NT2/D1 (cell line): ENCODE data around the gene DHX32.
"Not testable (repeated sequence)": the region's sequence is repeated elsewhere in the genome, so short reads cannot be mapped to it uniquely, and the experiment has no call there.

Experiments
- DNase-seq: peaks from one replicate; pipeline ENCODE4 v3.0.0-alpha.2; 2011; ENCODE audit warnings: low read depth, low spot score
- H3K27me3 ChIP-seq: 2 replicates; pipeline ENCODE4 v1.6.0; 2011; ENCODE audit warnings: mild to moderate bottlenecking; ENCODE audit not compliant: insufficient read length, insufficient read depth
- H3K36me3 ChIP-seq: 2 replicates; pipeline ENCODE4 v1.6.1; 2011; ENCODE audit warnings: mild to moderate bottlenecking, low read length, mixed read lengths; ENCODE audit not compliant: insufficient read depth, insufficient read length
- H3K4me1 ChIP-seq: 2 replicates; pipeline ENCODE4 v1.5.1; 2011; ENCODE audit not compliant: insufficient read depth, insufficient read length
- H3K4me3 ChIP-seq: 2 replicates; pipeline ENCODE4 v1.5.1; 2011; ENCODE audit warnings: low read depth; ENCODE audit not compliant: insufficient read length
- H3K9ac ChIP-seq: 2 replicates; pipeline ENCODE4 v1.6.0; 2011; ENCODE audit warnings: low read depth; ENCODE audit not compliant: insufficient read length
- H3K9me3 ChIP-seq: 2 replicates; pipeline ENCODE4 v1.5.1; 2011; ENCODE audit warnings: mild to moderate bottlenecking, low read length; ENCODE audit not compliant: insufficient read depth
- SUZ12 ChIP-seq: IDR thresholded peaks from 2 replicates; pipeline ENCODE4 v1.6.1; 2011; ENCODE audit not compliant: insufficient read length, insufficient read depth; ENCODE audit errors: extremely low read depth
- YY1 ChIP-seq: IDR thresholded peaks from 2 replicates; pipeline ENCODE4 v1.6.1; 2011; ENCODE audit not compliant: insufficient read length, insufficient read depth
- ZNF274 ChIP-seq: IDR thresholded peaks from 2 replicates; pipeline ENCODE4 v1.6.1; 2011; ENCODE audit warnings: mild to moderate bottlenecking, low read depth, low read length

Gene DHX32

GRCh38 chr10:125881192-125881591 is at the start of gene DHX32:
DHX32 (minus strand) TSS chr10:125881292; CDS start chr10:125880824, 468 bp downstream.
- H3K36me3 ChIP-seq, result peaks cover 9% of the 10 kb centered on the region
- peaks cover 2% of the 10 kb centered on the region for H3K4me1 ChIP-seq
- H3K27me3 ChIP-seq, result no peaks in the 10 kb centered on the region
- H3K4me3 ChIP-seq, result no peak within 1 kb of the TSS
- DNase-seq, result peak; percentile 75
- no peak within 1 kb of the TSS for H3K9ac ChIP-seq
- peaks cover 7% of the 10 kb centered on the region for H3K9me3 ChIP-seq
- TF ChIP-seq ZNF274 (no peak), YY1 (no peak), SUZ12 (no peak)

DNA sequence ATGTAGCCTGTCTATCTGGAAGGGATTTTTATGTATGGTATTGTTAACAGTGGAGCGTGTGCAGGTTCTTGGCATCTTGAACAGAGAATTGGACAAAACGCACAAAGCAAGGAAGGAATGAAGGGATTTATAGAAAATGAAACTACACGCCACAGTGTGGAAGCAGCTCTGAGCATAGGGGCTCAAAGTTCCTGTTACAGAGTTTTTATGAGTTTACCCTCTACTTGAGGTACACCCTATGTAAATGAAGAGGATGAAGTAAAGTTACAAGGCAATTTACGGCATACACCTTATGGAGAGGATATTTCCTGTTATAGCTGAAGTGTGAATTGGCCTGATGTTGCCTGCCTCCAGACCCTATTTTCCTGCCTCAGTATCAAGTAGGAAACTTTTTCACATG is 48.5 kb upstream of the DHX32 start:
- no peaks in the 10 kb centered on the region for H3K27me3 ChIP-seq
- H3K4me3 ChIP-seq, result no peak overlapping the region
- no peaks in the 10 kb centered on the region for H3K4me1 ChIP-seq
- no peaks in the 10 kb centered on the region for H3K36me3 ChIP-seq
- no peak for DNase-seq
- no peak overlapping the region for H3K9ac ChIP-seq
- no peaks in the 10 kb centered on the region for H3K9me3 ChIP-seq
- TF ChIP-seq YY1 (no peak), SUZ12 (no peak), ZNF274 (no peak)

GRCh38 chr10:125928928-125929585 is 48.0 kb upstream of the DHX32 start:
- TF ChIP-seq SUZ12 (no peak), YY1 (no peak), ZNF274 (no peak)
- H3K4me3 ChIP-seq, result no peak overlapping the region
- no peaks in the 10 kb centered on the region for H3K4me1 ChIP-seq
- no peak for DNase-seq
- no peaks in the 10 kb centered on the region for H3K9me3 ChIP-seq
- H3K36me3 ChIP-seq, result no peaks in the 10 kb centered on the region
- H3K27me3 ChIP-seq, result no peaks in the 10 kb centered on the region
- H3K9ac ChIP-seq, result no peak overlapping the region

DNA sequence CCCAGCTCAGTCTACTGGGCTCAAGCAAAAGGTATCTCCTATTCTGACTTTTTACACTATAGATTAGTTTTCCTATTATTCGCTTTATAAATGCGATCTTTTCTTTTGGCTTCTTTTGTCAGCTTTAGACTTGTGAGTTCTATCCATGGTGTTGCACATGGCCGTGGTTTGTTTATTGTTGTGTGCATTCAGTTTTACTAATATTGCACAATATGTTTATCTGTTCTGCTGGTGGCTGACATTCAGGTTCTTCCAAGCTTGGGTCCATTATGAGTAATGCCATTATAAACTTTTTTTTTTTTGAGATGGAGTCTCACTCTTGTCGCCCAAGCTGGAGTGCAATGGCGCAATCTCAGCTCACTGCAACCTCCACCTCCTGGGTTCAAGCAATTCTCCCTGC is 46.2 kb upstream of the DHX32 start:
- not testable (repeated sequence) for H3K9ac ChIP-seq, H3K27me3 ChIP-seq, H3K36me3 ChIP-seq, H3K4me3 ChIP-seq, H3K9me3 ChIP-seq, H3K4me1 ChIP-seq, DNase-seq

DNA sequence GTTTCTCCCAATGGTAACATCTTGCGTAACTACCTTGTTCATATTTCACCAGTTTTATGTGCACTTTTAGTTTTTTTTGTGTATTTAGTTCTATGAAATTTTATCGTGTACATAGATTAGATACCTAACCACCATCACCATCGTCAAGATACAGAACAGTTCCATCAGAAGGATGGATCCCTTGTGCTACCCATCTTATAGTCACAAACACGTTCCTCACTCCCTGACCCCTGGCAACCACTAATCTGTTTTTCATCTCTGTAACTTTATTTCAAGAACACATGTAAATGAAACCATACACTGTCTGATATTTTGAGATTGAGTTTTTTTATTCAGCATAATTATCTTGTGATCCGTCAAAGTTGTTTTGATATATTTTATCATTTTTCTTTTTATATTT is 45.2 kb upstream of the DHX32 start:
- TF ChIP-seq YY1 (no peak), SUZ12 (no peak), ZNF274 (no peak)
- H3K4me1 ChIP-seq, result no peaks in the 10 kb centered on the region

DNA sequence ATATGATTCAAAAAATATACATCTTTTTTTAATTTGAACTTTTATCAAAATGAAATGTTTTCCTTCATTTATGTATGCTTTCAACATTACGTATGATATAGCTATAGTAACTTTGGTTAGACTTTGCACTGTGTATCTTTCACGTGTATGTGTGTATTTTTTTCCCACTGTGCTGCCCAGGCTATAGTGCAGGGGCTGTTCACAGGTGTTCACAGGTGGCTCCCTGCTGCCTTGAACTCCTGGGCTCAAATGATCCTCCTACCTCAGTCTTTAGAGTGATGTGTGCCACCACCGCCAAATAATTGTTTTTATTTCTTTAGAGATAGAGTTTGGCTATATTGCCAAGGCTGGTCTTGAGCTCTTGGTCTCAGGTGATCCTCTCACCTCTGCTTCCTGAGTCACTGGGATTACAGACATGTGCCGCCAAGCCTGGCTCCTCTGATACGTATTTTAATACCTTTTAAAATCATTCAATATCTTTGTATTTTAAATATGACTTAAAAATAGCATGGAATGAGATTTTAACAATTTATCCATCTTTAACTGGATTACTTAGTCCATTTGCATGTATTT is 44.3 kb upstream of the DHX32 start:
- Histone ChIP-seq H3K36me3 (no peaks in the 10 kb centered on the region), H3K27me3 (no peaks in the 10 kb centered on the region), H3K9ac (no peak overlapping the region), H3K4me1 (no peaks in the 10 kb centered on the region), H3K9me3 (no peaks in the 10 kb centered on the region), H3K4me3 (no peak overlapping the region)
- DNase-seq, result no peak
- TF ChIP-seq ZNF274, result no peak
- TF ChIP-seq SUZ12, result no peak
- no peak for TF ChIP-seq YY1

More for the DNA sequence above, 45.2 kb upstream of the DHX32 start:
- H3K27me3 ChIP-seq, result no peaks in the 10 kb centered on the region
- no peak overlapping the region for H3K4me3 ChIP-seq
- no peak for DNase-seq
- H3K9ac ChIP-seq, result no peak overlapping the region
- no peaks in the 10 kb centered on the region for H3K9me3 ChIP-seq
- H3K36me3 ChIP-seq, result no peaks in the 10 kb centered on the region

DNA sequence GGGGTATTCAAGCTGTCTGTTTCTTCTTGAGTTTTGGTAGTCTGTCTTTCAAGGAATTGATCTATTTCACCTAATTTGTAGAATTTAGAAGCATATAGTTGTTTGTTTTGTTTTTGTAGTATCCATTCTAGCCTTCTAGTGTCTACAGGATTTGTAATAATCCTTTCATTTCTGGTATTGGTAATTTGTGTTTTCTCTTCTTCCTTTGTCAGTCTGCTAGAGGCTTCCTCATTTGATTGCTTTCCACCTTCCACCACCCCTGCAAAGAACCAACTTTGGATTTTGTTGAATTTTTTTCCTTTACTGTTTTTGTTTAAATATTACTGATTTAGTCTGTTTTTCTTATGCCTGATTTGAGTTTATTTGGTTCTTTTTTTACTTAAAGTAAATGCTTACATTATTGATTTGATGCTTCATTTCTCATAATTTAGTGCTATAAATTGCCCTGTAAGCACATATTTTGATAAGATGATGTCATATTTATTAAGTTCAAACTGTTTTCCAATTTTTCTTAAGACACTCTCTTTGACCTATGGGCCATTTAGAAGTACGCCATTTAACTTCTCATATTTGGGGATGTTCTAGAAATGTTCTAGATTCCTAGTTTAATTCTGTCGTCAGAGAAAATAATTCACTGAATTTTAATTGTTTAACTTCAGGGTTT is 40.7 kb upstream of the DHX32 start:
- not testable (repeated sequence) for H3K36me3 ChIP-seq, H3K9me3 ChIP-seq, DNase-seq, H3K4me1 ChIP-seq, H3K4me3 ChIP-seq, H3K27me3 ChIP-seq, H3K9ac ChIP-seq

- not testable (repeated sequence) for H3K4me3 ChIP-seq, H3K36me3 ChIP-seq, H3K4me1 ChIP-seq, H3K27me3 ChIP-seq, H3K9me3 ChIP-seq, H3K9ac ChIP-seq, DNase-seq
Measured at GRCh38 chr10:125917704-125918361, 36.7 kb upstream of the DHX32 start.
